ENCODE results near the gene GMPS. TPM values are rescaled to one million over a fixed set of nuclear protein-coding genes. Genes with fewer than 3 reads are reported as not detected.
"Not testable (repeated sequence)": the region's sequence is repeated elsewhere in the genome, so short reads cannot be mapped to it uniquely, and the experiment has no call there.

The GMPS gene
- total RNA-seq, 1 donor = 41.3 TPM

GRCh38 chr3:155846119-155846518 is 24.3 kb upstream of the GMPS start:
- Histone ChIP-seq H2AFZ (ENCODE audit: low read length) (no peak overlapping the region), H3K4me1 (ENCODE audit: insufficient read depth, low read length) (no peaks in the 10 kb centered on the region), H3K27me3 (ENCODE audit: insufficient read depth, low read length) (no peaks in the 10 kb centered on the region), H3K79me2 (ENCODE audit: insufficient read depth, low read length) (peaks cover 76% of the 10 kb centered on the region), H4K20me1 (ENCODE audit: insufficient read depth, low read length) (peaks cover 4% of the 10 kb centered on the region), H3K27ac (ENCODE audit: low read depth, low read length) (no peak overlapping the region), H3K4me2 (ENCODE audit: insufficient read depth, low read length) (no peak overlapping the region), H3K36me3 (ENCODE audit: insufficient read depth, low read length) (no peaks in the 10 kb centered on the region), H3K9me3 (ENCODE audit: low read depth, low read length) (no peaks in the 10 kb centered on the region), H3K4me3 (ENCODE audit: insufficient read depth, low read length) (no peak overlapping the region)
- DNase-seq (ENCODE audit: insufficient read length, low spot score, missing footprints) = no peak
- TF ChIP-seq CTCF (IDR thresholded peaks at IDR 0.05; ENCODE audit: extremely low read depth, low read depth, low read length) = no peak

DNA sequence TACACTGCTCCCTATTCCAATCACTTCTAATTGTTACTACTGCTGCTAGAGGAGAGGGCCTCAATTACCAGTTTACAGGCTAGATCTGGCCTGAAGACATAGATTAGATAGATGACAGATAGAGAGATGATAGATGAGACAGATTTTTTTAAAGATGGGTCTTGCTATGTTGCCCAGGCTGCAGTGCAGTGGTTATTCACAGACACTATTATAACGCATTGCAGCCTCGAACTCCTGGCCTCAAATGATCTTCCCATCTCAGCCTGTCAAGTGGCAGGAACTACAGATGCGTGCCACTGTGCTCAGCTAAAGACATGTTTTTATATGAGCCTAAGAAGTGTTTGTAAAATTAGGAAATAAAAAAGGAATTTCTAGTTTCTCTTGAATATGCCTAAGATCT is 22.5 kb upstream of the GMPS start:
- Histone ChIP-seq H2AFZ (ENCODE audit: low read length) (no peak overlapping the region), H3K9me3 (ENCODE audit: low read depth, low read length) (no peaks in the 10 kb centered on the region), H3K4me1 (ENCODE audit: insufficient read depth, low read length) (peaks cover 14% of the 10 kb centered on the region), H3K4me3 (ENCODE audit: insufficient read depth, low read length) (no peak overlapping the region), H4K20me1 (ENCODE audit: insufficient read depth, low read length) (peaks cover 17% of the 10 kb centered on the region), H3K27me3 (ENCODE audit: insufficient read depth, low read length) (no peaks in the 10 kb centered on the region), H3K36me3 (ENCODE audit: insufficient read depth, low read length) (no peaks in the 10 kb centered on the region), H3K79me2 (ENCODE audit: insufficient read depth, low read length) (peaks cover 90% of the 10 kb centered on the region), H3K4me2 (ENCODE audit: insufficient read depth, low read length) (no peak overlapping the region), H3K27ac (ENCODE audit: low read depth, low read length) (no peak overlapping the region)
- TF ChIP-seq CTCF (IDR thresholded peaks at IDR 0.05; ENCODE audit: extremely low read depth, low read depth, low read length) = no peak
- DNase-seq (ENCODE audit: insufficient read length, low spot score, missing footprints) = no peak

- not testable (repeated sequence) for H3K27ac ChIP-seq (ENCODE audit: low read depth, low read length); H2AFZ ChIP-seq (ENCODE audit: low read length); H3K4me3 ChIP-seq (ENCODE audit: insufficient read depth, low read length); DNase-seq (ENCODE audit: insufficient read length, low spot score, missing footprints); H3K27me3 ChIP-seq (ENCODE audit: insufficient read depth, low read length); H3K9me3 ChIP-seq (ENCODE audit: low read depth, low read length); H3K36me3 ChIP-seq (ENCODE audit: insufficient read depth, low read length); H3K4me2 ChIP-seq (ENCODE audit: insufficient read depth, low read length)
- H3K79me2 ChIP-seq (ENCODE audit: insufficient read depth, low read length) = peaks cover 89% of the 10 kb centered on the region
- peaks cover 21% of the 10 kb centered on the region for H4K20me1 ChIP-seq (ENCODE audit: insufficient read depth, low read length)
- peaks cover 18% of the 10 kb centered on the region for H3K4me1 ChIP-seq (ENCODE audit: insufficient read depth, low read length)
Observed at GRCh38 chr3:155849404-155849803, 21.0 kb upstream of the GMPS start.

- H3K79me2 ChIP-seq (ENCODE audit: insufficient read depth, low read length) = peaks cover 63% of the 10 kb centered on the region
Observed at GRCh38 chr3:155852341-155852740, 18.1 kb upstream of the GMPS start.

More at GRCh38 chr3:155852341-155852740, 18.1 kb upstream of the GMPS start:
- DNase-seq (ENCODE audit: insufficient read length, low spot score, missing footprints) = no peak
- Histone ChIP-seq H2AFZ (ENCODE audit: low read length) (no peak overlapping the region), H3K27ac (ENCODE audit: low read depth, low read length) (peak overlapping the region; percentile 85), H3K9me3 (ENCODE audit: low read depth, low read length) (no peaks in the 10 kb centered on the region), H3K4me1 (ENCODE audit: insufficient read depth, low read length) (peaks cover 18% of the 10 kb centered on the region), H3K4me3 (ENCODE audit: insufficient read depth, low read length) (peak overlapping the region; percentile 94), H3K4me2 (ENCODE audit: insufficient read depth, low read length) (peak overlapping the region; percentile 98), H4K20me1 (ENCODE audit: insufficient read depth, low read length) (peaks cover 17% of the 10 kb centered on the region), H3K36me3 (ENCODE audit: insufficient read depth, low read length) (no peaks in the 10 kb centered on the region), H3K27me3 (ENCODE audit: insufficient read depth, low read length) (no peaks in the 10 kb centered on the region)
- TF ChIP-seq CTCF (IDR thresholded peaks at IDR 0.05; ENCODE audit: extremely low read depth, low read depth, low read length) = no peak
